Erythroblast (primary cell): ENCODE results near the gene TRPV5.

ENCODE experiments used
- GATA1 ChIP-seq: IDR thresholded peaks from 2 replicates; pipeline ENCODE4 v1.6.1; 2011; ENCODE audit warnings: low read depth, mild to moderate bottlenecking, control low read depth, low read length, moderate library complexity
- POLR2A ChIP-seq: IDR thresholded peaks from 2 replicates; pipeline ENCODE4 v1.6.1; 2011; ENCODE audit warnings: mild to moderate bottlenecking, low read length

- TF ChIP-seq POLR2A (no peak), GATA1 (no peak)
Measured at GRCh38 chr7:142961595-142961972, 28.0 kb upstream of the TRPV5 start.
